Suprapubic skin (tissue), 4 donors: ENCODE results near the gene SFTPA1.
"Not testable (repeated sequence)": the region's sequence is repeated elsewhere in the genome, so short reads cannot be mapped to it uniquely, and the experiment has no call there.

Experiments
- POLR2A ChIP-seq, 2 donors: fragments of 450-650 bp; IDR thresholded peaks; one replicate each; pipeline ENCODE4 v1.6.1; 2017; ENCODE audit warnings: antibody characterized with exemption in 2 of 2, mild to moderate bottlenecking in 2 of 2, moderate library complexity in 2 of 2
- POLR2AphosphoS5 ChIP-seq, 3 donors: sonication (generic); formaldehyde crosslinking; IDR thresholded peaks; one replicate each; pipeline ENCODE4 v1.6.1; 2017; ENCODE audit warnings: antibody characterized with exemption in 3 of 3
- TF ChIP-seq, protein P1 (sequence below), 2 donors: fragments of 200-600 bp in 1 of 2; fragments of 450-650 bp in 1 of 2; sonication (generic) in 1 of 2; IDR thresholded peaks; one replicate each; pipeline ENCODE4 v1.5.1; 2016 to 2019; ENCODE audit warnings: antibody characterized with exemption in 2 of 2, mild to moderate bottlenecking in 1 of 2, moderate library complexity in 1 of 2

DNA sequence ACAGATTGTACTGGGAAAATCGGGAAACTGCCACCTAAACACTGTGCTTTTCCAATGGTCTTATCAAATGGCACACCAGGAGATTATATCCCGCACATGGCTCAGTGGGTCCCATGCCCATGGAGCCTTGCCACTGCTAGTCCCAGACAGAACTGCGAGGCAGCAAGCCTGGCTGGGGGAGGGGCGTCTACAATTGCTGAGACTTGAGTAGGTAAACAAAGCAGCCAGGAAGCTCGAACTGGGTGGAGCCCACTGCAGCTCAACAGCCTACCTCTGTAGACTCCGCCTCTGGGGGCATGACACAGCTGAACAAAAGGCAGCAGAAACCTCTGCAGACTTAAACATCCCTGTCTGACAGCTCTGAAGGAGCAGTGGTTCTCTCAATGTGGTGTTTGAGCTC, 40.1 kb upstream of the SFTPA1 start:
- TF ChIP-seq POLR2A, POLR2AphosphoS5 (IDR thresholded peaks at IDR 0.05): not testable (repeated sequence)
- TF ChIP-seq, protein P1, sequence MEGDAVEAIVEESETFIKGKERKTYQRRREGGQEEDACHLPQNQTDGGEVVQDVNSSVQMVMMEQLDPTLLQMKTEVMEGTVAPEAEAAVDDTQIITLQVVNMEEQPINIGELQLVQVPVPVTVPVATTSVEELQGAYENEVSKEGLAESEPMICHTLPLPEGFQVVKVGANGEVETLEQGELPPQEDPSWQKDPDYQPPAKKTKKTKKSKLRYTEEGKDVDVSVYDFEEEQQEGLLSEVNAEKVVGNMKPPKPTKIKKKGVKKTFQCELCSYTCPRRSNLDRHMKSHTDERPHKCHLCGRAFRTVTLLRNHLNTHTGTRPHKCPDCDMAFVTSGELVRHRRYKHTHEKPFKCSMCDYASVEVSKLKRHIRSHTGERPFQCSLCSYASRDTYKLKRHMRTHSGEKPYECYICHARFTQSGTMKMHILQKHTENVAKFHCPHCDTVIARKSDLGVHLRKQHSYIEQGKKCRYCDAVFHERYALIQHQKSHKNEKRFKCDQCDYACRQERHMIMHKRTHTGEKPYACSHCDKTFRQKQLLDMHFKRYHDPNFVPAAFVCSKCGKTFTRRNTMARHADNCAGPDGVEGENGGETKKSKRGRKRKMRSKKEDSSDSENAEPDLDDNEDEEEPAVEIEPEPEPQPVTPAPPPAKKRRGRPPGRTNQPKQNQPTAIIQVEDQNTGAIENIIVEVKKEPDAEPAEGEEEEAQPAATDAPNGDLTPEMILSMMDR (IDR thresholded peaks at IDR 0.05) = not testable (repeated sequence)
